GM18868 (cell line): ENCODE data around the gene PCSK4.
"Not testable (repeated sequence)": the region's sequence is repeated elsewhere in the genome, so short reads cannot be mapped to it uniquely, and the experiment has no call there.

Source experiments
- ATAC-seq: cut with Tn5 transposase; IDR thresholded peaks from one replicate; pipeline ENCODE4 v1.9.1; 2021; ENCODE audit warnings: mild to moderate bottlenecking, moderate library complexity; ENCODE audit not compliant: unreplicated experiment

PCSK4 gene

DNA sequence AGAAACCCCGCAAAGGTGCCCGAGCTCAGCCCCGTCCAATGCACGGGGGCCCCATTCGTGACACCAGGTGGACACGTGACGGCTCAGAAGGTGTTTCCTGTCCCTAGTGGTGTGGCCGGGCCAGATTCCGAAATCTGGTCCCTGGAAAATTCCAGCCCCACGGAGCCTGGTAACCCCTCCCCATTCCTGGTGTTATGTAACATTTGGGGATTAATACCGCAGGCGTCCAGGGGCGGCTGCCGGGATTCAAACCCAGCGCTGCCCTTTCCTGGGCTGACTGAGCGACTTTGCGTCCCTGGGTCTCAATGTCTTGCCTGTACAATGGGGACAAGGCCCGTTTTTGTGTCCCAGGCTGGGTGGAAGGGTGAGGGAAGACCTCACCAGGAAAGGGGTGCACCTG, 32.7 kb upstream of the PCSK4 start:
- no peak for ATAC-seq

DNA sequence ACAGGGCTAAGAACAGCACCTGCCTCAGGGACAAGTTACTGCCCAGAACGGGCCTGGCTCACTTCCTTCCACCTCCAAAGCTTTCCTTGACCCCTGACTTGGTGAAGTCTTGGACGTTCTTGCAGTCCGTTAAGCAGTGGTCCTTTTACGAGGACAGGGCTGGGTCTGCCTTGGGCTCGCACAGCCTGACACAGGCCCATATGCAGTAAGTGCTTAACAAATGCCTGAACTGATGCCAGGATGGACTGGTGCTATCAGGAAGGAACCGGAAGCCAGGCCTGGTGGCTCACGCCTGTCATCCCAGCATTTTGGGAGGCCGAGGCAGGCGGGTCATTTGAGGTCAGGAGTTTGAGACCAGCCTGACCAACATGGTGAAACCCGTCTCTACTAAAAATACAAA, 31.9 kb upstream of the PCSK4 start:
- ATAC-seq, result no peak

DNA sequence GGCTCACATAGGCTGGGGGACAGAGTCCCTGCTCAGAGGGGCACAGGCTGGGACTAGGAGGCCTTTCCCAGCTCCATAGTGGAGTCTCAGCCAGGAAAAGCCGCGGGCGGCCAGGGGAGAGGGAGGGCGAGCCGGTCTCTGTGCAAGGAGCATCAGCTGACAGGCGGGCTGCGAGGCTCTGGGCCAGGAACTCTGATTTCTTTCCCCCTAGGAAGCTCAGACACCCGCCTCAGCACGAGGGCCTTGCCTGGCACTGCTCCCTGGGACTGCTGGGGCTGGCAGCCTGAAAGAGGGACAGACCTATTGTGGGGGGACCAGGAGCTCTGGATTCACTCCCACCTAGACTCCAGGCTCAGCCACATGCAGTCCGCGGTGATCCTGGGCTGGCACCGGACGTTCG, 31.5 kb upstream of the PCSK4 start:
- no peak for ATAC-seq

DNA sequence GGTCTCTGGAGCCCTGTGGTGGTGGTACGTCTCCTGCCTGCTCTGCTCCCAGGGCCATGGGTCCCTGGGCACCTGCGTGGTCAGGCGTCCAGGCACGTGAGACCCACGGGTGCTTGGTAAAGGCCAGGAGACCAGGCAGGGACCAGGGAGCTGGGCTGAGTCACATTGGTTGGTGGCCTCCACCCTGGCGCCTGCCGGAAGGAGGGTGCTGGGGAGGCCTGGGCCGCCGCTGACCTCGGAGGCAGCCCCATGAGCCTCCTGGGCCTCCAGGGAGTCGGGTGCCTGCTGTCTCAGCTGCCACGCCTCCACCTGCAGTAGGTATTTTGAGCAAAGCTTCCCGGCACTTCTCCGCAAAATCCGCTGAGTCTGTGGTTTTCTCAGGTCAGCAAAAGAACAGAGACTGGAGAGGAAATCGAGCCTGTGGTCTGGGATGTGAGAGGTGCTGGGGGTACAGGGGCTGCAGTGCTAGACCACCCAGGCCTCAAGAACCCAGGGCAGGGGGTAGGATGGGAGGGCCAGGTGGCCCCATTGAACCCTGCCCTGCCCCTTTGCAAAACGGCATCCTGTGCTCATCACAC, 30.1 kb upstream of the PCSK4 start:
- no peak for ATAC-seq

DNA sequence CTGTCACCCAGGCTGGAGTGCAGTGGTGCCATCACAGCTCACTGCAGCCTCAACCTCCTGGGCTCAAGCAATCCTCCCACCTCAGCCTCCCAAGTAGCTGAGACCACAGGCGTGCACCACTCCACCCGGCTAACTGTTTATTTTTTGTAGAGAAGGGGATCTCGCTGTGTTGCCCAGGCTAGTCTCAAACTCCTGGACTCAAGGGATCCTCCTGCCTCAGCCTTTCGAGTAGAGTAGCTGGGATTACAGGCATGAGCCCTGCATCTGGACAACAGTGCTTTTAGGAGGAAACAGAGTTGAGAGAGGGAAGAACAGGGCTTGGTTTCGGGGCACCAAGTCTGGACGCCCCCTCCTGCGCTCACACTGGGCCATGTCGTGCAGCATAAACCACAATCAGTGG, 29.7 kb upstream of the PCSK4 start:
- ATAC-seq, result not testable (repeated sequence)

DNA sequence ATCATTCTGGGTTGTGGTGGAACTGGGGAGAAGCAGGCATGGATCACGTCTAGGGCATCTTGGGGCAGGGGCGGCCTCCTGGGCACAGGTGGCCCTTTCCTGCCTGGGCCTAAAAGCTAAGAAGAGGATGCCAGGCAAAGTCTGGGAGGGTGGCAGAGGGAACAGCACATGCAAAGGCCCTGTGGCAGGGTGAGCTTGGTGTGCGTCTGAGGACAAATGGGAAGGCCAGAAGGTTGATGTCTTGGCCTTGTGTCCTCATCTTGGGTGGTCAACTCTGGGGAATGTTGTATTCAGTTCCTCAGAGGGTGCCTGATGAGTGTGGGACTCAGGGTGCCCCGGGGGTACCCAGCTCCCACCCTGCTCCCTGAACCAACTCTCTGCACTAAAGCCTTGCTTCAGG, 28.3 kb upstream of the PCSK4 start:
- no peak for ATAC-seq

DNA sequence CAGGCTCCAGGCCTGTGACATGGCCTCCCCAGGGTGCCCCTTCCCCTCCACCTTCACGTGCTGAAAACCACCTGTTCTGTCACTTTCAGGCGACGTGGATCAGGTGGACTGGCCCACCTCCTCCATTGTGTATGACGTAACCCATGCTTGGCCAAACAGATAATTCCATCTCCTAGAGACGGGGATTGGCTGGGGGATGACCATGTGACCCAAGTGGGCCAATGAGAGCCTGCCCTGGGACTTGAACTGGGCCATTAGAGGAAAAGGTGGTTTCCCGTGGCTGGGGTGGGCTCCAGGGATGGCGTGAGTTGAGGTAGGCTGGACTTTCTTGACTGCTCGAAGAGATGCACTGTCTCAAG, 26.2 kb upstream of the PCSK4 start:
- no peak for ATAC-seq

DNA sequence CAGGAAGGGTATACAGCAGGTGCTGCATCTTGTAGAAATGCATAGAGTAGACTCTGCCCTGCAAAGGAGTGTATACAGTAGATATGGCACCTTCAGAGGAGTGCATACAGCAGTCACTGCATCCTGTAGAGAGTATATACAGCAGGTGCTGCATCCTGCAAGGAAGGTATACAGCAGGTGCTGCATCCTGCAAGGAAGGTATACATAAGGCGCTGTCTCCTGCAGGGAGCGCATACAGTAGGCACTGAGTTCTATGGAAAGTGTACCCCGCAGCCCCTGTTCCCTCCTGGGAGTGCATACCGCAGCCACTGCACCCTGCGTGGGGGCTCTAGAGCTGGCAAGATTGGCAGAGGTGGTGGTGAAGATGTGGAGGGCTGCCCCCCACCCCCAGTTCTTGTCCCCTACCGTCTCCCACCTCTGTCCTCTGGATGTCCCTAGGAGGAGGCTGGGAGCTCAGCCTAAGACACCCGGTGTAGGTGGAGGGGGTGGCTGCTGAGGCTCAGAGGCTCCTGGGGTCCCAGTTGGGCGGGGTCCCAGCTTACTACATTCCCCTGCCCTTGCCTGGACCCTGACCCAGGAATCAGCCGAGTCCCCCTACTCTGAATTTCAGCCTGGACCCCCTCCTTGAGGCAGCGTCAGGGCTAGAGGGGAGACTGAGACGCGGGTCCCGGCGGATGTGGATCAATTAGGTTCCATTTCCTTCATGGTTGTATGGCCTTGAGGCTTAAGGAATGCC, 25.0 kb upstream of the PCSK4 start:
- ATAC-seq, result no peak

DNA sequence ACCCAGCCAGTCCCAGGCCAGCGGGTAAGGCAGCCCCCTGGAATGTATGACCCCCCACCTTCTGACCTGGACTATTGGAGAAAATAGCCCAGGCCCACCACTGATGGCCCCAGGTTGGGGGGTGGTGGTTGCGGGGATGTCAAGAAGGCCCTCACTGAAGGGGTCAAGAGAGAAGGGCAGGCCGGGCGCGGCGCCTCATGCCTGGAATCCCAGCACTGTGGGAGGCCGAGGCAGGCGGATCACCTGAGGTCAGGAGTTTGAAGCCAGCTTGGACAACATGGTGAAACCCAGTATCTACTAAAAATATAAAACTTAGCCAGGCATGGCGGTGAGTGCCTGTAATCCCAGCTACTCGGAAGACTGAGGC, 24.1 kb upstream of the PCSK4 start:
- ATAC-seq, result no peak

DNA sequence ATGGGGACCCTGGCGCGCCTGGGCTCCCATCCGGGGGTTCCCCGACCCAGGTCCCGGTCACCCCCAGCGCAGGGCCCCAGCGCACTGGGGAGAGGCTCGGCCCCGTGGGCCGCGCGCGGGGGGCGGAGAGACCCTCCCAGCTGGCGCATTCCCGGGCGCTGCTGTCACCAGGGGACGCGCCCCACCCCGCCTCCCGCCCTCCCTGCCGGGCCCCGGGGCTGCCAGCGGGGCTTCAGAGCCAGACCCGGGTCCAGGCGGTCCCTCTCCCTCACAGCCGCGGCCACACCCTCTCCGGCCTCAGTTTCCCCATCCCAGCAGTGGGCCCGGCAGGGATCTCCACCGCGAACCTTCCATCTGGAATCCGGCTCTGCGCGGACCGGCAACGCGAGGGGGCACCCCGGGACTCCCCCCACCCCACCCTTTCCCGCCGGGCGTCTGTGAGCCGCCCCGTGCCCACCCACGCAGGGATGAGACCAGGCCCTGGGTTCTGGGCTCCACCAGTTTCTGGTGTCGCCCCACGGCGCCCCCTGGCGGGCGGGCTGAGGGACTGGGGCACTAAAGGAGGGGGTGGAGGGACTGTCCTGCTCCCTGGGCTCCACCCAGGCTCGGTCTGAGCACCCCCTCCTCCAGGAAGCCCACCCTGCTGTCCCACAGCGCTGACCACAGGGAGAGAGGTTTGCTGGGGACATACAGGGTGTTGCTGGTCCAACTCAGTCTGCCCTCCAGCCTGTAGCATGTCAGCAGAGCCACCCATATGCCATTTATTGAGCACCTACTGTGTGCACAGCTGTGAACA, 23.5 kb upstream of the PCSK4 start:
- ATAC-seq, result no peak

DNA sequence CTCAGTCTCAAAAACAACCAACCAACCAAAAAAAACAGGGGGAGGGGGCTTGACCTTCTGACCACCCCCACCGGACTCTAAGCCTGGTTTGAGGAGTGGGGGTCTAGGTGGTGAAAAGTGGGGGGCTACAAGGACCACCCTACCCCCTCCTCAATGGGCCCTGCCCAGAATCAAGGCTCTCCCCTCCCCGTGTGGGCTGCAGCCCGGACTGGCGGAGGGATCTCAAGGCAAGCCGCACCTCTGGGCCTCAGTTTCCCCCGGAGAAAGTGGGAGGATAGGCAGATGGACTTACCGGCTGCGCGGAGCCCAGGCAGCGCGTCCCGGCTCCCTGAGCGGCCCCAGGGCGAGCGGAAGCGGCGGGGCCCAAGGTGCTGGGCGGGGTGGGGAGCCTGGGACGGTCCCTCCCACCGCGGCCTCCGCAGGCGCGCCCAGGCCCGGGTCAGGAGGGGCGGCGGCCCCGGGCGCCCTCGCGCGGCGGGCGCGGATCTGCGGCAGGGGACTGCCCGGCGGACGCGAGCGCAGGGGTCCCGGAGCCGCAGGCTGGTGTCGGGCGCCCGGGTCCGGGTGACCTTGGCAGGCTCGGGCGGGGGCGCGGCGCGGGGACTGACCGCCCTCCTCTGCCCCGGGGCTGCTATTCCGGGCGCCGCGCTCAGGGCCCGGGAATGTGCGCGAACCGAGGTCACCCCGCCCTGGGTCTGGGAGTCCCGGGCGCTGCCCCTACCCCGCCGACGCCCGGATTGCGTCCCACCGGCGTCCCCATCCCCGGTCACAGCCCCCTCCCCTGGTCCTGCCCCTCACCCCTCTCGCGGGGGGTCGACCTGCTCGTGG, 22.7 kb upstream of the PCSK4 start, which contains the start of gene ADAMTSL5:
TSS of gene ADAMTSL5 (minus strand) at position 349 of the 828 bp plus-strand sequence. CDS start 2,076 bp downstream, outside the sequence.
- ATAC-seq, result no peak

DNA sequence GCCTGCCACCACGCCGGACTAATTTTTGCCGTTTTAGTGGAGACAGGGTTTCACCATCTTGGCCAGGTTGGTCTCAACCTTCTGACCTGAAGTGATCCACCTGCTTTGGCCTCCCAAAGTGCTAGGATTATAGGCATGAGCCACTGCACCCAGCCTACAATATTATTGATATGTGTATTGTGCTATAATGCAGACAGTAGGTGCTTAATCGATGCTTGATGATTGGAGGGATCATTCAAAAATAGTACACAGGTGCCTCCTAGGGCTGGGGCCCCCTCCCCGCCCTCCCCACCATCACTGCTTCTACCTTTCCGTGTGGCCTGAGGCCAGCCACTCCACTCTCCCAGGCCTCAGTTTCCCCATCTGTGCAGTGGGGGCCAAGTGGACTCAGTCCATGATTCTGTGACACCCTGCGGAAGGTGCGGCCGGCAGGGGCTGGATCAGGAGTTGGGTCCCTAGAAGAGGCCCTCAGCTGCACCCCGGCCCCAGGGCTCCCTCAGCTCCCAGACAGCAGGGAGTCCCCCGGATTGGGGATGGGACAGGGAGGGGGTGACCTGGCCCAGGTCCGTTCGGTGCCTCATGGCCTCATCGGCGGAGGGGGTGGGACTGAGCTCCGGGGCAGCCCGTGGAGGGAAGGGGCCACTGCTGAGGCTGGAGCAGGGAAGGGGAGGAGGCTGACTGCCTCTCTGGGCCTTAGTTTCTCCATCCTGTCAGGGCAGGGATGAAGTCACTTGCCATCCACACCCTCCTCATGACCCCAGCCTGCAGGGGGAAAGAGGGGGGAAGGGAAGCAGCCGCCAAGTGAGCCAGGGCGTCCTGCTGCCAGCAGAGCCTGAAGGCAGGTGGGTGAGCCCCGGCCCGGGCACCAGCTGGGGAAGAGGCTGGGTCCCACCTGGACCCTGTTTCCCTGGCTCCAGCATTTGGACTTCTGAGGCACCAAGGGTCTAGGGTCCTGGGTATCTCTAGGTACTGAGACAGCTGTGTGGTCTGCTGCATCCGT, 21.5 kb upstream of the PCSK4 start:
- no peak for ATAC-seq

DNA sequence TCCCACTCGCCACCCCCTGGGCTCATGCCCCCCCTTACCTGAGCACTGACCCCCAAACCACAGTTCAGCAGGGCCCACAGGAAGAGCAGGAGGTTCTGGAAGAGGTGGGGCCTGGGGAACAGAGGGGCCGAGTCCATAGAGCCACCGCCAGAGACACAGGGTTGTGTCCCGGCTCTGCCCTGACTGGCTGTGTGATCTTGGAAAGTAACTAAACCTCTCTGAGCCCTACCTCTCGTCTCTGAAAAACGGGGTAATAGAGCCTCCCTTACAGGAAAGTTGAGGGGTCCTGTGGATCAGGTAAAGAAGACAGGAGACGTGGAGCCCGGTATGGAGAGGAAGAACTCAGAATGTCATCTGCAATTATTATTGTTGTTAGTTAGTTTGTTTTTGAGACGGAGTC, 20.7 kb upstream of the PCSK4 start:
- ATAC-seq, result no peak

DNA sequence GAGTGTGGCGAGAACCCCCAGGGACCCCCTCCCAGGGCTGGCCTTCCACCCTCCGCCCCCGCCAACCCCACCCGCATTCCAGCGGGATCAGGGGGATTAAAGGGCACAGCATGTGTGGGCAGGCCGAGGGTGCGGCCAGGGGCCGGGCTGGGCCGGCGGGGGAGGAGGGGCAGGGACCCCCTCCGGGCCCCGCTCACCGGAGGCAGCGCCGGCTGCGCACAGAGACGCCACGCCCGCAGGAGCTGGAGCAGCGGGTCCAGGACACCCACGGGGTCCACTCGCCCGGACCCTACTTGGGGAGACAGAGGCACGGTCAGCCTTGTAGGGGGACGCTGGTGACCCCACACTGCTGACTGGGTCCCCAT, 20.3 kb upstream of the PCSK4 start:
- ATAC-seq, result no peak

DNA sequence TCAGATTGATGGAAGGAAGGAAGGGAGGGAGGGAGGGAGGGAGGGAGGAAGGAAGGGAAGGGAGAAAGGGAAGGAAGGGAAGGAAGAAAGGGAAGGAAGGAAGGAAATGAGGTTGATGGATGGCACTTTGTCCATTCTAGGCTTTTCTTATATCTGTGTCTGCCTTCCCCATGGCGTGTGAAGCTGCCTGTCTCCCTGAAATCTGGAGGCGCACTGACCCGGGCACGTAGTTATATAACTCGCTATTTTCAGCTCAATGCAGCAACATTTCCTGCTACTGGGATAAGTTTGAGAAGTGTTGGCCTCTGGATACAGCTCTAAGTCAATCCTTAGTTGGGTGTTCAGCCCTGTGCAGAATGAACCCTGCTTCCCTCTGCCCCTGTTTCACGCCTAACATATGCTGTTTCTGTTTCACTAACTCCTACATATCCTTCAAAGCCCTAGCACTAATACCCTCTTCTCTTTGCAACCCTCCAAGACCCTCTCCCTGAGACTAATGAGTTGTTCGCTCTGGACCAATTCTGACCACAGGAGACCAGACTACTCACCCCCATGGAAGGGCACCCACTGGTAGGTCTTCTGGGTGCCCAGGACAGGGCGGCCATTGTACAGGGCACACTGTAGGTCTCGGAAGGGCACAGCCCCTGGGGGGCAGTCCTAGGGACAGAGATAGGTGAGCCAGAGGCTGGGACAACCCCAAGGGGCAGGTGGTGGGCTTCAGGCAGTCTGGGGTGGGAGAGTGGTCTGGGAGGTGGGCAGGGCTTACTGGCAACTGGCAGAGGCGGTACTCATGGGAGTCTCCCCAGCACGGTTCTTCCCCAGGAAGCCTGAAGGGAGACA, 19.7 kb upstream of the PCSK4 start:
- no peak for ATAC-seq

DNA sequence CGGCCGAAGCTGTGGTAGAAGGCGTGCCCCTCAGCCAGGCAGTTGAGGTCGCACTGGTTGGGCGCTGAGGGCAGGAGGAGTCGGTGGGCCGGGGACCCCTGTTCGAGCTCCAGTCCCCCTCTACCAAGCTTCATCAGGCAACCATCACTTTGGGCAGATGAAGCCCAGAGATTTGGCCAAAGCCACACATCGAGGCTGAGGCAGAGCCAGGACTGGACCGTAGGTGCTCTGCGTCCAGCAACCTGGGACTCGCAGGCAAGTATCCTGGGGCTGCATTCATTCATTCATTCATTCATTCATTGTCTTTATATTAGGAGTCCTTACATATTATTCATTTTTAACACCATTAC, 18.3 kb upstream of the PCSK4 start:
- no peak for ATAC-seq

DNA sequence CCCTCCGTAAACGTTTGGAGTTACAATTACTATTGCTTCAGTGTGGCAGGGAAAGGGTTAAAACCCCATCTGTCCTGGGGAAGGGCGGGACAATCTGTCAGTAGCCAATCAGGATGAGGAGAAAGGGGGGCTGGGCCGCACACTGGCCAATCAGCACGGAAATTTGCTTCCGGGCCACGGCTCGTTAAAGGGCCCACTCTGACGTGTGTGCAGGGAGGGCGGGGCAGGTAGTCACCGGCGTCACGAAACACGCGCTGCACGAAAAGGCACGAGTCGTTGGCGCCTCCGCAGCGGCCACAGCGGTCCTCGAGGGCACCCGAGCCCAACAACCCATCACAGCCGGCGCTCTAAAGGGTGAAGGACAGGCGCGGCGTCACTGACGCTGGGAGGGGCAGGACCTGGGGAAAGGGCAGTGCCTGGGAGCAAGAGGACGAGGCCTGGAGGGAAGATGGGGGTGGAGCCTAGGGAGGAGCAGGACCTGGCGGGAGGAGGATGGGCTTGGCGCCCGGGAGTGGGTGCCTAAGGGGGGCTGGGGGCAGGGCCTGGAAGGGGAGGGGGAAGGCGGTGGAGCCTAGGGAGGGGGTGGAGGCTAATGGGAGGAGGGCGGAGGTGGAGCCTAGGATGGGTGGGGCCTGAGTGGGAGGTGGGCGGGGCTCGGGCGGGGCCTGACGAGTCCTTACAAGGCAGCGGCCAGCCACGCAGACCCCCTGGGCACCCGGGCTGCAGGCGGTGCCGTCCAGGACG, 17.8 kb upstream of the PCSK4 start:
- ATAC-seq, result no peak

DNA sequence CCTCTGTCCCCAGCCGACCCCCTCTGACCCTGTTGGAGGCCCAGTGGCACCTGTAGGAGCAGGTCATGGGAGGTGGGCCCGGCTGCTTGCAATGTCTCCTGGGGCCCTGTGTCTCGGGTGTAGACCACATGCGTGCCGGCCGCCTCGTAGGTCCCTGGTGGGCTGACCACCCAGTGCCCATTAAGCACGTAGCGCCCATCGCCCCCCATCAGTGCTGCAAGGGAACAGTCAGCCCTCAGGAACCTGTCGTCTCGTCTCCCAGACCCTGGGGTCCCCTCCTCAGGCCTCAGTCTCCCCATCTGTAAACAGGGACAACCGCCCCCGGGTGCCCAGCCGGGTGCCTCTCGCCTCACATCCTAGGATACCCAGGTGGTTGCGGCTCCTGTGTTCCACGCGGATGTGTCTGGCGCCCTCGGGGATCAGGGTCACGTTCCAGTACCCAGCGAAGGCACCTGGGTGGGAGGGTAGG, 17.1 kb upstream of the PCSK4 start:
- ATAC-seq, result no peak
